ENCODE measurements around the gene ATP8B3.

Gene ATP8B3

DNA sequence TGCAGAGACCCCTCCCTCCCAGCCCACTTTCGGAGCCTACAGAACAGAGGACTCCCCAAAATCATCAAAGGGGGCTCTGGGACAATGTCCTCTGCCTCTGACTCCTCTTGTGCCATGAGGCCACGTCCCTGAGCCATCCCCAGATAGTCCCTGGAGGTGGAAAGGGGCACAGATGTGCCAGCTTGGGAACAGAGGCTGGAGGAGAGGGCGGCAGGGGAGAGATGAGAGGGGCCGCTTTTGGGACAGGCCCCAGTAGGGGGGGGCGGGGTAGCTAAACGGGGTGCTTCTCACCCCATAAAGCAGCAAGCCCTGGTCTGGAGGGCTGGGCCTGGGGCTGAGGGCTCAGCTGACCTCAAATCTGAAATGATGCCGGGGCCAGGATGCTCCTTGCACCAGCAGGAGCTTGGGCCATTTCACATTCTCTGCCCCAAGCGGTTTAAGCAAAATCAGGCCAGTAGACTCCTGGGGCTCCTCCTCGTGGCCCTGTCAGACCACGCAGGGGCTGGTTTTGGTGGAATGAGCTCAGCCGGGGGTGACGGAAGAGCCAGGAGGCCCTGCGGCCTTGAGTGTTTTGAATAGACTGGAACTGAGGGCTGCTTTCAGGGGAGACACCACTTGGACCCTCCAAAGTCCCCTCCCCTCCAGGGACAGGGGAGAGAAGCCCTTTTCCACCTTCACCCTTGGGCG, 31.7 kb downstream of the ATP8B3 start:
- no peak for DNase-seq (ENCODE audit: low read depth)
- no peak overlapping the region for H3K4me3 ChIP-seq (replicated peaks; ENCODE audit: low read depth, low read length)
- TF ChIP-seq, protein P1, sequence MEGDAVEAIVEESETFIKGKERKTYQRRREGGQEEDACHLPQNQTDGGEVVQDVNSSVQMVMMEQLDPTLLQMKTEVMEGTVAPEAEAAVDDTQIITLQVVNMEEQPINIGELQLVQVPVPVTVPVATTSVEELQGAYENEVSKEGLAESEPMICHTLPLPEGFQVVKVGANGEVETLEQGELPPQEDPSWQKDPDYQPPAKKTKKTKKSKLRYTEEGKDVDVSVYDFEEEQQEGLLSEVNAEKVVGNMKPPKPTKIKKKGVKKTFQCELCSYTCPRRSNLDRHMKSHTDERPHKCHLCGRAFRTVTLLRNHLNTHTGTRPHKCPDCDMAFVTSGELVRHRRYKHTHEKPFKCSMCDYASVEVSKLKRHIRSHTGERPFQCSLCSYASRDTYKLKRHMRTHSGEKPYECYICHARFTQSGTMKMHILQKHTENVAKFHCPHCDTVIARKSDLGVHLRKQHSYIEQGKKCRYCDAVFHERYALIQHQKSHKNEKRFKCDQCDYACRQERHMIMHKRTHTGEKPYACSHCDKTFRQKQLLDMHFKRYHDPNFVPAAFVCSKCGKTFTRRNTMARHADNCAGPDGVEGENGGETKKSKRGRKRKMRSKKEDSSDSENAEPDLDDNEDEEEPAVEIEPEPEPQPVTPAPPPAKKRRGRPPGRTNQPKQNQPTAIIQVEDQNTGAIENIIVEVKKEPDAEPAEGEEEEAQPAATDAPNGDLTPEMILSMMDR (IDR thresholded peaks at IDR 0.05; ENCODE audit: low read length, missing control alignments) = peak; percentile 16

DNA sequence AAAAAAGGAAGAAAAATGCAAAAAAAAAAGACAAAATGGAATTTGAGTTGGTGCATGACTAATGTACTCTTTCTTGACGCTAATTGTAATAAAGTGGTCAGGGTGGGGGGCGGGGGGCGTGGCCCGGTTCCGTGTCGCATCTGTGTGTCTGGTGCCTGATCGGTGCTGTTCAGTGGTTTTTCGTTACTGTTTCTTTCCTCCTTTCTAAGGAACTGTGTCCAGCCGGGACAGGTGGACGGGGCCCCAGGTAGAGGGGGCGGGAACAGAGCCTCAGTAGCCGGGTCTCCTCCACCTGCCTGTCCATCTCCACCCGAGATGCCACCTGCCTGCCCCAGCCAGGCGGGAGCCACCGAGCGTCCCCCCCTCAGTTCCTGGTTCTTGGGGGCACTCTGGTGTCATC, 32.5 kb downstream of the ATP8B3 start:
- H3K4me3 ChIP-seq (replicated peaks; ENCODE audit: low read depth, low read length) = no peak overlapping the region
- no peak for DNase-seq (ENCODE audit: low read depth)
- TF ChIP-seq, protein P1 (IDR thresholded peaks at IDR 0.05; ENCODE audit: low read length, missing control alignments) = no peak

DNA sequence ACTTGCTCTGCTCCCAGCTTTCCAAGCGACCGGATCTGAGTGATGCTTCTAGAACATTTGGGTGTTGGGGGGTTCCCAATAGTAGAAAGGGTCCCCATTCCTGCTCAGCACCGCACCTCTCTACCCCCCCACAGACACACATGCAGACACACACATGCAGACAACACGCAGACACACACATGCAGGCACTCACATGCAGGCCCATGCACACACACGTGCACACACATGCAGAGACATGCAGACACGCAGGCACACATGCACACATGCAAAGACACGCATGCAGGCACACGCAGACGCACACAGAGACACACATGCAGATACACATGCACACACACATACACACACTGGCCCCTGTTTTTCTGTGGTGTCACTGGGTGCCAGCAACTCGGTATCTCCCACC, 34.9 kb downstream of the ATP8B3 start:
- no peak for DNase-seq (ENCODE audit: low read depth)
- H3K4me3 ChIP-seq (replicated peaks; ENCODE audit: low read depth, low read length) = no peak overlapping the region
- TF ChIP-seq, protein P1 (IDR thresholded peaks at IDR 0.05; ENCODE audit: low read length, missing control alignments) = no peak

DNA sequence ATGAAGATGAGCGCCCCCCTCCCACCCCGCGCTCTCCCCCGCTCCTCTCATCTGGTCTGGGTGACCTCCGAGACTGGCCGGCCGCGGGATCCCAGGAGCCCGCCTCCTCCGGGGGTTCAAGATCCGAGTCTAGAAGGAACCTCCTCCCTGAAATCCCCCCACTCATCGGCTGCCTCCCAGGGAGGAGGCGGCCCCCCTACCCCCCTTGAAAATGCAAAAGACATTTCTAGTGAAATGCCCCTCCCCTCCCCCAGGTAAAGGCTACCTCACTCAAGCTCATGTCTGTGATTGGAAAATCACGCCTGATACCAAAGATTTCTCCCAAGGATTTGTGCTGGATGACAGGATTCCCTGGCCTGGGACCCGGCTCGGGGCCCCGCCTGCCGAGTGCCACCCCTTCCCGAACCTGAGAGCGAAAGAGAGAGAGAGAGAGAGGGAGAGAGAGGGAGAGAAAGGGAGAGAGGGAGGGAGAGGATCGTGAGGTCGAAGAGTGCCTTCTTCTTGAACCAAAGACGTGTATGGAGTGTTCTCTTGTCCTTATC, 35.4 kb downstream of the ATP8B3 start:
- DNase-seq (ENCODE audit: low read depth) = no peak
- TF ChIP-seq, protein P1 (IDR thresholded peaks at IDR 0.05; ENCODE audit: low read length, missing control alignments) = no peak
- H3K4me3 ChIP-seq (replicated peaks; ENCODE audit: low read depth, low read length) = no peak overlapping the region

DNA sequence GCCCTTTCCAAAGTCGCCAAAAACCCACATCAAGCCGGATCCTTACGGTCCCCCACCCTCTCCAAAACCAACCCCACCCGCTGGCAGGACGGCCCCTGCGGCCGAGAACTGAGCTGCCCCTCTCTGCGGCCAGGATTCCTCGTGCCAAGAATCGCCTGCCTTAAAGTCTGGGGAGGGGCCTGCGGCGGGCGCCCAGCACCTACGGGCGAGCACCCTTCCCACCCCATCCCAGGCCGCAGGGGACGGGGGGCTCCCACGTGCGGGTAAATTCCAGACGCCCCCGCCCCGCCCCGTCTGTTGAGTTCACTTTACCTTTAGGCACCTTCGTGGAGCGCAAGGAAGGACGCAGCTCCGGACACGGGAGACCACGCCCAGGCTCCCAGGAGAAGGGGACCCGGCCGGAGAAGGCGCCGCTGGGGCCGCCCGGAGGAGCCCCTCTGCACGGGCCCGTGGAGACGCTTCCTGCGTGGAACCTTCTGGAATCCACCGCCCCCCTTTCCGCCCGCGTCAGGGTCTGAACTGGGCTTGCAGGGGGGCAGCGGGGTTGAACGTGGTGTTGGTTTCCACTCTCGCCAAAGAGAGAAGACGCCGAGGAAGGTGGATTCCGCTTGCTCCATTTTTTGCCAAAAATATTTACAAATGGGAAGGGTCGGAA, 36.0 kb downstream of the ATP8B3 start:
- no peak for DNase-seq (ENCODE audit: low read depth)
- H3K4me3 ChIP-seq (replicated peaks; ENCODE audit: low read depth, low read length) = no peak overlapping the region
- TF ChIP-seq, protein P1 (IDR thresholded peaks at IDR 0.05; ENCODE audit: low read length, missing control alignments) = no peak

DNA sequence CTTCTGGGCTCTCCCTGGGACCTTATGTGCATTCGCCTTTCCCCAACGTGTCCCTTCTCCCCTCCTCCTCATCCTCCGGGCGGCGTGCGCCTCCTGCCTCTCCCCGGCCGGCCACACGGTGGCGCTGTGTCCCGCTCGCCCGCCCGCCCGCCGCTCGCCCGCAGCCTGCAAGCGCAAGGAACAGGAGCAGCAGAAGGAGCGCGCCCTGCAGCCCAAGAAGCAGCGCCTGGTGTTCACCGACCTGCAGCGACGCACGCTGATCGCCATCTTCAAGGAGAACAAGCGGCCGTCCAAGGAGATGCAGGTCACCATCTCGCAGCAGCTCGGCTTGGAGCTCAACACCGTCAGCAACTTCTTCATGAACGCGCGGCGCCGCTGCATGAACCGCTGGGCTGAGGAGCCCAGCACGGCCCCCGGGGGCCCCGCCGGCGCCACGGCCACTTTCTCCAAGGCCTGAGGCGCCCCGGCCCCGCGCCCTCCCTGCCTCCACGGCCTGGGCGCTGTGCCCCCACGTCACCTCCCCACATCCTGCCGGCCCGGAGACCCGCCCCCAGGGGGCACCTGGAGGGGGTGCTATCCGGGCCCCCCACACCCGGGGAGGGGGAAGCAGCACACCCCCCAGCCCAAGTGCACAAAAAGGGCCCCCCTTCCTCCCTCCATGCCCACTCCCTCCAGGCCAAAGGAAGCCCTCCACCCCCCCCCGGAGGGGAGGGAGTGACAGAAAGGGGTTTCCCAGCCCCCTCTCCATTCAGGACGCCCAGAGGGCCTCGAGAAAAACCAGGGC, 36.9 kb downstream of the ATP8B3 start:
- no peak overlapping the region for H3K4me3 ChIP-seq (replicated peaks; ENCODE audit: low read depth, low read length)
- TF ChIP-seq, protein P1 (IDR thresholded peaks at IDR 0.05; ENCODE audit: low read length, missing control alignments) = peak; percentile 27
- DNase-seq (ENCODE audit: low read depth) = no peak

All from fibroblast of pulmonary artery (primary cell).